Kidney (tissue), 14 donors: ENCODE results near the gene PIBF1. TPM values are rescaled to one million over a fixed set of nuclear protein-coding genes. Genes with fewer than 3 reads are reported as not detected.
A peak's percentile ranks its signal among the peaks of the same experiment; 100 is the strongest.
"Not testable (repeated sequence)": the region's sequence is repeated elsewhere in the genome, so short reads cannot be mapped to it uniquely, and the experiment has no call there.

ENCODE experiments used
- DNase-seq, 5 donors: peaks; one replicate each; pipeline ENCODE4 v3.0.0-alpha.2; 2013 to 2020
- FAIRE-seq: peaks from 2 replicates; lab custom pipeline; 2012; peaks lifted over from hg19 to GRCh38; lab: Jason Lieb, UNC
- H3K27ac ChIP-seq, 2 donors: one replicate each; pipeline ENCODE4 v1.7.0; 2013; ENCODE audit warnings: low read depth in 2 of 2, low read length in 2 of 2, inconsistent platforms in 1 of 2
- H3K27me3 ChIP-seq: one replicate; pipeline ENCODE4 v1.7.1; 2013; ENCODE audit warnings: low read length, inconsistent platforms; ENCODE audit not compliant: control insufficient read depth, insufficient read depth
- H3K36me3 ChIP-seq, 3 donors: one replicate each; pipeline versions ENCODE4 v1.7.0 to v1.7.1; 2013; ENCODE audit warnings: low read length in 3 of 3, control low read depth in 1 of 3, inconsistent platforms in 1 of 3; ENCODE audit not compliant: insufficient read depth in 3 of 3, control insufficient read depth in 2 of 3
- H3K4me1 ChIP-seq, 3 donors: one replicate each; pipeline versions ENCODE4 v1.7.0 to v1.7.1; 2013; ENCODE audit warnings: low read length in 3 of 3, inconsistent platforms in 1 of 3, low read depth in 1 of 3; ENCODE audit not compliant: control insufficient read depth in 2 of 3, insufficient read depth in 2 of 3
- H3K4me3 ChIP-seq, 3 donors: one replicate each; pipeline versions ENCODE4 v1.7.0 to v1.8.1; 2013; ENCODE audit warnings: low read length in 3 of 3, control low read depth in 1 of 3, inconsistent platforms in 1 of 3
- H3K9ac ChIP-seq, 3 donors: one replicate each; pipeline versions ENCODE4 v1.7.0 to v1.7.1; 2013; ENCODE audit warnings: low read length in 3 of 3, control low read depth in 1 of 3, inconsistent platforms in 1 of 3
- H3K9me3 ChIP-seq, 3 donors: one replicate each; pipeline versions ENCODE4 v1.7.0 to v1.7.1; 2013; ENCODE audit warnings: low read length in 3 of 3, control low read depth in 1 of 3, inconsistent platforms in 1 of 3; ENCODE audit not compliant: control insufficient read depth in 2 of 3, insufficient read depth in 1 of 3
- intact Hi-C: fragments of 100-400 bp; cut with DNase I; formaldehyde crosslinking; loops from one replicate; pipeline ENCODE4 v1.11.1; 2022
- polyA plus RNA-seq: library from polyadenylated mRNA; stranded (reverse); fragments of 350-450 nt; fragmentation: Illumina TruSeq; extraction: RNeasy Lipid Tissue Mini Kit (QIAGEN cat#74804); gene quantifications from one replicate; pipeline ENCODE4 v1.2.3, GENCODE V29; 2014; ENCODE audit warnings: low read depth, low replicate concordance; ENCODE audit not compliant: insufficient read depth
- total RNA-seq: library from RNA; stranded (reverse); fragmentation: NEBNext Ultra II Directional; extraction: Animal tissue kit (Norgen Biotek cat#: 25700); gene quantifications from one replicate; pipeline ENCODE4 v1.2.1, GENCODE V29; 2021
- TF ChIP-seq, protein P1 (sequence below): IDR thresholded peaks from 3 replicates; pipeline ENCODE4 v1.5.1; 2012; ENCODE audit warnings: mild to moderate bottlenecking, moderate library complexity, borderline replicate concordance; ENCODE audit not compliant: insufficient read depth; ENCODE audit errors: extremely low read depth
- donor health status: control.
- donor health status: control.
- donor health status: control.
- donor health status: control.
- donor health status: control.
- donor health status: DM: yes; HTN: yes; CAD: no.
- donor health status: Normal renal cell carcinoma (clear cell type).

The PIBF1 gene
- total and polyA plus RNA-seq, 2 donors from 2014 or later, result 17.6 to 30.5 TPM

DNA sequence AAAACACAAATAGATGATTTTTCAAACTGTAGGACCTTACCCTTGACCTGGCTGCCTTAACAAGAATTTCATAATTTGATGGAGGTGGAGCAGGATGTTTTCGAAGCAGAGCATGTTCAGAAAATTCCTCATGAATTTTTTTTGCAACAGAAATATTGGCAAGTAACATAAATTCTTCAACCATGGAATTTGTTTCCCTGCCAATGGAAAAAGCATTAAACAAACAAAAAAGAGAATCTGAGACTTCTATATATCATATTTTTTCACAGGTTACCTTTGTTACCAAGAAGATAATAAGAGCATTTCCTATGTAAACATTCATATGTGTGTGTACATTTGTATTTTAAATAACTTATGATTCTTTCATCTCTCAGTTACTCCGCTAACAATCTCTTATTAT is 18.5 kb upstream of the PIBF1 start:
- H3K4me3 ChIP-seq, result no peak overlapping the region
- DNase-seq (no peak), FAIRE-seq (no peak)
- no peak overlapping the region for H3K27ac ChIP-seq
- no peaks in the 10 kb centered on the region for H3K9me3 ChIP-seq
- peaks cover 7 to 64% (median 38%) of the 10 kb centered on the region in 3 donors for H3K36me3 ChIP-seq
- H3K27me3 ChIP-seq, result no peaks in the 10 kb centered on the region
- intact Hi-C loops, result no loop called here
- no peaks in the 10 kb centered on the region for H3K4me1 ChIP-seq
- no peak overlapping the region for H3K9ac ChIP-seq
- TF ChIP-seq, protein P1, sequence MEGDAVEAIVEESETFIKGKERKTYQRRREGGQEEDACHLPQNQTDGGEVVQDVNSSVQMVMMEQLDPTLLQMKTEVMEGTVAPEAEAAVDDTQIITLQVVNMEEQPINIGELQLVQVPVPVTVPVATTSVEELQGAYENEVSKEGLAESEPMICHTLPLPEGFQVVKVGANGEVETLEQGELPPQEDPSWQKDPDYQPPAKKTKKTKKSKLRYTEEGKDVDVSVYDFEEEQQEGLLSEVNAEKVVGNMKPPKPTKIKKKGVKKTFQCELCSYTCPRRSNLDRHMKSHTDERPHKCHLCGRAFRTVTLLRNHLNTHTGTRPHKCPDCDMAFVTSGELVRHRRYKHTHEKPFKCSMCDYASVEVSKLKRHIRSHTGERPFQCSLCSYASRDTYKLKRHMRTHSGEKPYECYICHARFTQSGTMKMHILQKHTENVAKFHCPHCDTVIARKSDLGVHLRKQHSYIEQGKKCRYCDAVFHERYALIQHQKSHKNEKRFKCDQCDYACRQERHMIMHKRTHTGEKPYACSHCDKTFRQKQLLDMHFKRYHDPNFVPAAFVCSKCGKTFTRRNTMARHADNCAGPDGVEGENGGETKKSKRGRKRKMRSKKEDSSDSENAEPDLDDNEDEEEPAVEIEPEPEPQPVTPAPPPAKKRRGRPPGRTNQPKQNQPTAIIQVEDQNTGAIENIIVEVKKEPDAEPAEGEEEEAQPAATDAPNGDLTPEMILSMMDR, result no peak

DNA sequence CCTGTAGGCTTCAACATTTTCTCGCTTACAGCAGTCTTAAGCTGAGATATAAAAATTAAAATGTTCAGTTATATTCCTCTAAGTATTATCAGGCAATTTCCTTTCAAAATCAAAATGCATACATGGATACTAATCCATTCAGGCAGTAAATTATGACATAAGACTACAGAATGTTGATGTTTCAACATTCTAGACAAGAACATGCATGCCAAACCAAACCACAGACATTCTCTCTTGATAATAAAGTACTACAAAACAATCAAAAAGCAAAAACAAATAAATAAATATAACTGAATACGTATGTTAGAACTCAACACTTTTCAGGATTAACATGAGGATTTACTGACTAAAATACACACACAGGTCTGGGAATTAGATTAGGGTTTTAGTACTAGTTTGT is 7.9 kb upstream of the PIBF1 start:
- intact Hi-C loops, result no loop called here
- Histone ChIP-seq H3K9me3 (no peaks in the 10 kb centered on the region), H3K4me1 (no peaks in the 10 kb centered on the region), H3K9ac (no peak overlapping the region), H3K36me3 (peaks cover 12 to 72% (median 37%) of the 10 kb centered on the region in 3 donors), H3K27me3 (no peaks in the 10 kb centered on the region), H3K4me3 (no peak overlapping the region), H3K27ac (no peak overlapping the region)
- TF ChIP-seq, protein P1, result no peak
- no peak for DNase-seq
- FAIRE-seq, result no peak

DNA sequence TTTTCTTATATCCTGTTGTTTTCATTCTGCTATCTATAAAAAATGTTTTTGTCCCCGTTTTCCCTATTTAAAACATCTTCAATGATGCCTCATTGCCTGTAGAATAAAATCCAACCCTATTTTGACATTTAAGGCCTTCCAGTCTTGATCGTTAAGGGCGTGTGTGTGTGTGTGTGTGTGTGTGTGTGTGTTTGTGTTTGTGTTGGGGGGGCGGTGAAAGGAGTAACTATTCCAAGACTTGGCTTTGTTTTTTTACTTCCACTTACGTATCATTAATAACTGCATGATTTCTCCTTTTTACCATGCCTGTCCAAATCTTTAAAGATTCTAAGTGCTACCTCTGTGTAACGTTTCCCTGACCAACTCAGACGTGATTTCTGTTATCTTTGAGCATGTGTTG is 784 bp downstream of the PIBF1 start:
- no peaks in the 10 kb centered on the region for H3K9me3 ChIP-seq
- DNase-seq, result peak in 3 of 5 donors; percentile 9 to 46 (median 30)
- intact Hi-C loops, result no loop called here
- H3K36me3 ChIP-seq, result peaks cover 0 to 6% (median 5%) of the 10 kb centered on the region in 3 donors
- H3K4me1 ChIP-seq, result peaks cover 0 to 10% (median 4%) of the 10 kb centered on the region in 3 donors
- FAIRE-seq, result no peak
- H3K9ac ChIP-seq, result peak overlapping the region; percentile 87 to 97 (median 88)
- peak overlapping the region; percentile 99 to 100 (median 100) for H3K4me3 ChIP-seq
- TF ChIP-seq, protein P1, result no peak
- no peak overlapping the region for H3K27ac ChIP-seq
- no peaks in the 10 kb centered on the region for H3K27me3 ChIP-seq

DNA sequence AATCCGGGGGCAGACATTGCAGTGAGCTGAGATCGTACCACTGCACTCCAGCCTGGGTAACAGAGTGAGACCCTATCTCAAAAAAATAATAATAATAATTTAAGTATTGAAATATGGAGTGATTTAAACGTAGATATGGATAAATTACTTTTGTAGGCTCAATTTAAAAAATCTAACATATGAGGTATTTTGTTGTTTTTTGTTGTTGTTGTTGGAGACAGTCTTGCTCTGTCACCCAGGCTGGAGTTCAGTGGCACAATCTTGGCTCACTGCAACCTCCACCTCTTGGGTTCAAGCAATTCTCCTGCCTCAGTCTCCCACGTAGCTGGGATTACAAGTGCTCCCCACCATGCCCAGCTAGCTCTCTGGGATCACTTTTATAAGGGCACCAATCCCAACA is 2.7 kb downstream of the PIBF1 start:
- H3K4me3 ChIP-seq, intact Hi-C loops, FAIRE-seq, H3K9ac ChIP-seq, DNase-seq, H3K4me1 ChIP-seq, H3K27ac ChIP-seq, H3K27me3 ChIP-seq, H3K9me3 ChIP-seq, H3K36me3 ChIP-seq: not testable (repeated sequence)
